ENCODE data around the gene ANKRD33B. TPM values are rescaled to one million over a fixed set of nuclear protein-coding genes. Genes with fewer than 3 reads are reported as not detected.

Gene ANKRD33B
- total and polyA plus RNA-seq, 2 of the 8 experiments (the other 6 are each of a cell fraction or from before 2014, with no cell fraction given), result 6.9 to 20.6 TPM

- H3K23me2 ChIP-seq (ENCODE audit: low read depth, low read length), result peaks cover 2% of the 10 kb centered on the region; the same call in 1 of the 2 replicates
- no peak overlapping the region for H3K4me3 ChIP-seq (ENCODE audit: extremely low read depth in 1 of 4, insufficient read depth in 2 of 4, low read depth in 3 of 4, low read length in 4 of 4)
- no peak overlapping the region; the same call in 1 of the 2 replicates for H2BK15ac ChIP-seq (ENCODE audit: low read length)
- H3K56ac ChIP-seq (replicated peaks; ENCODE audit: insufficient read length, low read depth, low read length), result no peak overlapping the region
- no peak overlapping the region for H2BK5ac ChIP-seq (ENCODE audit: low read depth, low read length)
- H3K4me2 ChIP-seq (ENCODE audit: insufficient read depth in 1 of 2, low read depth in 2 of 2, low read length in 2 of 2), result no peak overlapping the region
- H3K27ac ChIP-seq (ENCODE audit: low read depth, low read length), result no peak overlapping the region
- FAIRE-seq, result no peak
- WGBS, 2 experiments (ENCODE audit: extremely low coverage in 1 of 2, insufficient coverage in 1 of 2, insufficient read length in 1 of 2, insufficient replicate concordance in 2 of 2, low coverage in 1 of 2, low lambda C conversion rate in 2 of 2, missing lambda C conversion rate in 1 of 2), result 96% methylated on average over 3 of the region's 3 CpGs; no CpG with 5 or more reads in 1 of the 2 experiments
- DNase-seq (ENCODE audit: low read depth in 1 of 2, low spot score in 2 of 2), result no peak
- no peaks in the 10 kb centered on the region for H3K9me3 ChIP-seq (ENCODE audit: insufficient read depth in 2 of 2, low read depth in 1 of 2, low read length in 1 of 2)
- H3K4me1 ChIP-seq (replicated peaks in 1 of 4; ENCODE audit: control insufficient read depth in 3 of 4, insufficient read depth in 4 of 4, low read length in 3 of 4), result no peaks in the 10 kb centered on the region; a peak in 1 of 7 replicates
- H2BK120ac ChIP-seq (replicated peaks; ENCODE audit: low read depth, low read length), result no peak overlapping the region
- H2AFZ ChIP-seq (ENCODE audit: low read length), result no peak overlapping the region
- no peak overlapping the region for H2BK20ac ChIP-seq (ENCODE audit: low read length)
- no peak overlapping the region for H2BK12ac ChIP-seq (ENCODE audit: low read depth, low read length)
- H3K79me2 ChIP-seq (ENCODE audit: control insufficient read depth in 1 of 2, insufficient read depth in 2 of 2, low read length in 2 of 2), result no peaks in the 10 kb centered on the region
- H3K4ac ChIP-seq (replicated peaks; ENCODE audit: insufficient read length, low read depth, low read length), result no peak overlapping the region
- ChIA-PET POLR2A (ENCODE audit: partially characterized antibody) (interaction anchor here (1.5 kb wide), 1 partner anchor 44 kb away, joined by 4 read pairs; no protein-coding TSS in a partner anchor), CTCF (ENCODE audit: partially characterized antibody) (interaction anchor here (0.7 kb wide), 1 partner anchor 31 kb away, joined by 3 read pairs; no protein-coding TSS in a partner anchor)
- no peak overlapping the region for H4K5ac ChIP-seq (ENCODE audit: insufficient read length, low read depth, low read length)
- H3K23ac ChIP-seq (ENCODE audit: insufficient read length), result no peak overlapping the region
- no peak overlapping the region; the same call in 1 of the 2 replicates for H4K8ac ChIP-seq (ENCODE audit: extremely low read depth, insufficient read depth, low read length)
- no peak overlapping the region for H4K91ac ChIP-seq (replicated peaks; ENCODE audit: insufficient read length, low read length)
- H4K20me1 ChIP-seq (replicated peaks in 1 of 2; ENCODE audit: control insufficient read depth in 1 of 2, insufficient read depth in 2 of 2, low read length in 2 of 2), result peaks cover 0 to 2% of the 10 kb centered on the region in 2 experiments
- no peak overlapping the region for H3K9ac ChIP-seq (replicated peaks in 1 of 4; ENCODE audit: extremely low read depth in 1 of 4, low read depth in 3 of 4, low read length in 3 of 4)
- no peak overlapping the region for H2AK5ac ChIP-seq (ENCODE audit: low read depth, low read length)
- H3K18ac ChIP-seq (ENCODE audit: extremely low read depth, low read length), result no peak overlapping the region
- H3K14ac ChIP-seq (ENCODE audit: insufficient read length), result no peak overlapping the region
- no peaks in the 10 kb centered on the region for H3K36me3 ChIP-seq (ENCODE audit: control insufficient read depth in 2 of 4, insufficient read depth in 4 of 4, low read length in 3 of 4)
- peaks cover 0 to 4% (median 1%) of the 10 kb centered on the region in 4 experiments; a peak in 2 of 7 replicates for H3K27me3 ChIP-seq (replicated peaks in 1 of 4; ENCODE audit: control insufficient read depth in 3 of 4, extremely low read depth in 1 of 4, insufficient read depth in 3 of 4, low read length in 3 of 4)
- no peaks in the 10 kb centered on the region for H3K79me1 ChIP-seq (ENCODE audit: low read depth, low read length)
- TF ChIP-seq TAF7 (optimal IDR thresholded peaks at IDR 0.05; ENCODE audit: borderline replicate concordance, low read depth, low read length) (no peak), EGR1 (IDR thresholded peaks at IDR 0.05; ENCODE audit: borderline replicate concordance, low read depth, low read length) (no peak), KDM5A (IDR thresholded peaks at IDR 0.05; ENCODE audit: low read length) (no peak), RBBP5 (IDR thresholded peaks at IDR 0.05; ENCODE audit: borderline replicate concordance, low read depth, low read length) (no peak), CREB1 (IDR thresholded peaks at IDR 0.05) (no peak), GTF2F1 (IDR thresholded peaks at IDR 0.05; ENCODE audit: borderline replicate concordance, low read depth, low read length) (no peak), SIX5 (IDR thresholded peaks at IDR 0.05; ENCODE audit: low read depth, low read length) (no peak), HDAC6 (IDR thresholded peaks at IDR 0.05; ENCODE audit: low read depth, low read length) (no peak), KDM1A (IDR thresholded peaks at IDR 0.05; ENCODE audit: borderline replicate concordance, low read length) (no peak), BRCA1 (IDR thresholded peaks at IDR 0.05; ENCODE audit: low read depth, low read length) (no peak)
- TF ChIP-seq, protein P1, sequence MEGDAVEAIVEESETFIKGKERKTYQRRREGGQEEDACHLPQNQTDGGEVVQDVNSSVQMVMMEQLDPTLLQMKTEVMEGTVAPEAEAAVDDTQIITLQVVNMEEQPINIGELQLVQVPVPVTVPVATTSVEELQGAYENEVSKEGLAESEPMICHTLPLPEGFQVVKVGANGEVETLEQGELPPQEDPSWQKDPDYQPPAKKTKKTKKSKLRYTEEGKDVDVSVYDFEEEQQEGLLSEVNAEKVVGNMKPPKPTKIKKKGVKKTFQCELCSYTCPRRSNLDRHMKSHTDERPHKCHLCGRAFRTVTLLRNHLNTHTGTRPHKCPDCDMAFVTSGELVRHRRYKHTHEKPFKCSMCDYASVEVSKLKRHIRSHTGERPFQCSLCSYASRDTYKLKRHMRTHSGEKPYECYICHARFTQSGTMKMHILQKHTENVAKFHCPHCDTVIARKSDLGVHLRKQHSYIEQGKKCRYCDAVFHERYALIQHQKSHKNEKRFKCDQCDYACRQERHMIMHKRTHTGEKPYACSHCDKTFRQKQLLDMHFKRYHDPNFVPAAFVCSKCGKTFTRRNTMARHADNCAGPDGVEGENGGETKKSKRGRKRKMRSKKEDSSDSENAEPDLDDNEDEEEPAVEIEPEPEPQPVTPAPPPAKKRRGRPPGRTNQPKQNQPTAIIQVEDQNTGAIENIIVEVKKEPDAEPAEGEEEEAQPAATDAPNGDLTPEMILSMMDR (IDR thresholded peaks at IDR 0.05; ENCODE audit: control extremely low read depth in 1 of 3, insufficient read depth in 1 of 3, low read depth in 1 of 3, low read length in 3 of 3), result no peak
Observed at GRCh38 chr5:10532421-10532820, 31.4 kb upstream of the ANKRD33B start.
